GM12891 (cell line): ENCODE results near the gene PRR14L.

Experiments
- POLR2A ChIP-seq: IDR thresholded peaks from 2 replicates; pipeline ENCODE4 v1.6.1; 2011; ENCODE audit warnings: low read depth, low read length, control low read depth
- POLR2AphosphoS5 ChIP-seq: IDR thresholded peaks from 2 replicates; pipeline ENCODE4 v1.6.1; 2011; ENCODE audit warnings: low read depth, low read length, control low read depth

- no peak for TF ChIP-seq POLR2AphosphoS5
- no peak for TF ChIP-seq POLR2A
Measured at GRCh38 chr22:31683181-31684105, 66.5 kb downstream of the PRR14L start.
